Neural progenitor cell (in vitro differentiated cells): ENCODE results near the gene KRTAP10-6. TPM values are rescaled to one million over a fixed set of nuclear protein-coding genes. Genes with fewer than 3 reads are reported as not detected.
"Not testable (repeated sequence)": the region's sequence is repeated elsewhere in the genome, so short reads cannot be mapped to it uniquely, and the experiment has no call there.

Experiments used
- DNase-seq: peaks from one replicate; pipeline ENCODE4 v3.0.0-alpha.2; 2016; ENCODE audit warnings: low spot score
- H2AFZ ChIP-seq: fragments of 200-600 bp; sonication (generic); replicated peaks from 2 replicates; pipeline ENCODE4 v1.6.1; 2016; ENCODE audit warnings: antibody characterized with exemption
- H3F3A ChIP-seq: fragments of 200-600 bp; sonication (generic); 2 replicates; pipeline ENCODE4 v1.6.1; 2016; ENCODE audit warnings: antibody characterized with exemption, low read depth
- H3K27ac ChIP-seq: fragments of 200-600 bp; sonication (generic); 2 replicates; pipeline ENCODE4 v1.5.1; 2016; ENCODE audit warnings: mild to moderate bottlenecking
- H3K27me3 ChIP-seq: fragments of 200-600 bp; sonication (generic); 2 replicates; pipeline ENCODE4 v1.6.1; 2016; ENCODE audit warnings: mild to moderate bottlenecking, moderate library complexity
- H3K36me3 ChIP-seq: fragments of 200-600 bp; sonication (generic); 2 replicates; pipeline ENCODE4 v1.5.1; 2016
- H3K4me1 ChIP-seq: fragments of 200-600 bp; sonication (generic); 2 replicates; pipeline ENCODE4 v1.6.1; 2016; ENCODE audit warnings: mixed run types
- H3K4me2 ChIP-seq: fragments of 200-600 bp; sonication (generic); 2 replicates; pipeline ENCODE4 v1.6.1; 2016
- H3K4me3 ChIP-seq: fragments of 200-600 bp; sonication (generic); 2 replicates; pipeline ENCODE4 v1.5.1; 2016
- H3K79me2 ChIP-seq: fragments of 200-600 bp; sonication (generic); 2 replicates; pipeline ENCODE4 v1.6.1; 2016; ENCODE audit warnings: low read depth
- H3K9ac ChIP-seq: fragments of 200-600 bp; sonication (generic); 2 replicates; pipeline ENCODE4 v1.6.1; 2016
- H3K9me3 ChIP-seq: fragments of 200-600 bp; sonication (generic); 2 replicates; pipeline ENCODE4 v1.5.1; 2016; ENCODE audit warnings: low read depth
- H4K20me1 ChIP-seq: fragments of 200-600 bp; sonication (generic); 2 replicates; pipeline ENCODE4 v1.6.1; 2016; ENCODE audit warnings: low read depth
- H3K27ac Mint-ChIP-seq: 3 replicates; pipeline ENCODE4 v1.8.0; 2021; ENCODE audit warnings: mixed read lengths
- H3K27me3 Mint-ChIP-seq: 2 replicates; pipeline ENCODE4 v1.8.0; 2022; ENCODE audit warnings: low read depth, mild to moderate bottlenecking, inconsistent platforms, moderate library complexity, mixed read lengths; ENCODE audit not compliant: insufficient read depth
- H3K36me3 Mint-ChIP-seq: 3 replicates; pipeline ENCODE4 v1.8.0; 2021; ENCODE audit warnings: mixed read lengths
- H3K4me1 Mint-ChIP-seq: 3 replicates; pipeline ENCODE4 v1.8.0; 2021; ENCODE audit warnings: mixed read lengths
- H3K4me3 Mint-ChIP-seq: 3 replicates; pipeline ENCODE4 v1.8.0; 2021; ENCODE audit warnings: mild to moderate bottlenecking, moderate library complexity, mixed read lengths
- H3K9me3 Mint-ChIP-seq: 3 replicates; pipeline ENCODE4 v1.8.0; 2020; ENCODE audit warnings: mixed read lengths
- EZH2 ChIP-seq: fragments of 200-600 bp; sonication (generic); IDR thresholded peaks from 2 replicates; pipeline ENCODE4 v1.6.1; 2017; ENCODE audit warnings: antibody characterized with exemption, mild to moderate bottlenecking, moderate library complexity
- EZH2phosphoT487 ChIP-seq: fragments of 200-600 bp; sonication (generic); IDR thresholded peaks from 2 replicates; pipeline ENCODE4 v1.6.1; 2017; ENCODE audit warnings: antibody characterized with exemption
- total RNA-seq: library from RNA; depleted of rRNA; stranded (reverse); fragments of >200 nt; gene quantifications from 2 replicates; pipeline ENCODE4 v1.2.3, GENCODE V29; 2015; ENCODE audit warnings: low replicate concordance
- TF ChIP-seq, protein P1 (sequence below): fragments of 200-600 bp; sonication (generic); IDR thresholded peaks from 2 replicates; pipeline ENCODE4 v1.5.1; 2017; ENCODE audit warnings: antibody characterized with exemption, mild to moderate bottlenecking

The KRTAP10-6 gene
- total RNA-seq, 1 donor from 2014 or later: not detected

DNA sequence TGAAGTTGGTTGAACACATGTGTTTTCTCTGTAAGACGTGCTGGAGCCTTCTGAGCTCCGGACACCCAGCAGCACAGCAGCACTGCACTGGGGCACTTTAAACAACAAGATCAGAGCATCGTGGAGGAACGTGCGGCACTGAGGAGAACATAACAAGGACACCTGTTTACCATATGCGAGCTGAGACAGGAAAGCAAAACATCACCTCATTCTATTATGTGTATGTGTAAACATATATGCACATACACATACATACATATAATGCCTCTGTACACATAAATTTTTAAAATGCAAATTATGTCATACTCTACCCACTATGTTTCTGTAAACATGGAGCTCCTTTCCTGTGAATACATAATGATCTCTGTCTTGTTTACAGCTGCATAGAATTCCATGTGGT lies 3.2 kb upstream of the KRTAP10-6 start:
- no peak for DNase-seq
- no peak for TF ChIP-seq EZH2
- no peak for TF ChIP-seq EZH2phosphoT487
- TF ChIP-seq, protein P1, sequence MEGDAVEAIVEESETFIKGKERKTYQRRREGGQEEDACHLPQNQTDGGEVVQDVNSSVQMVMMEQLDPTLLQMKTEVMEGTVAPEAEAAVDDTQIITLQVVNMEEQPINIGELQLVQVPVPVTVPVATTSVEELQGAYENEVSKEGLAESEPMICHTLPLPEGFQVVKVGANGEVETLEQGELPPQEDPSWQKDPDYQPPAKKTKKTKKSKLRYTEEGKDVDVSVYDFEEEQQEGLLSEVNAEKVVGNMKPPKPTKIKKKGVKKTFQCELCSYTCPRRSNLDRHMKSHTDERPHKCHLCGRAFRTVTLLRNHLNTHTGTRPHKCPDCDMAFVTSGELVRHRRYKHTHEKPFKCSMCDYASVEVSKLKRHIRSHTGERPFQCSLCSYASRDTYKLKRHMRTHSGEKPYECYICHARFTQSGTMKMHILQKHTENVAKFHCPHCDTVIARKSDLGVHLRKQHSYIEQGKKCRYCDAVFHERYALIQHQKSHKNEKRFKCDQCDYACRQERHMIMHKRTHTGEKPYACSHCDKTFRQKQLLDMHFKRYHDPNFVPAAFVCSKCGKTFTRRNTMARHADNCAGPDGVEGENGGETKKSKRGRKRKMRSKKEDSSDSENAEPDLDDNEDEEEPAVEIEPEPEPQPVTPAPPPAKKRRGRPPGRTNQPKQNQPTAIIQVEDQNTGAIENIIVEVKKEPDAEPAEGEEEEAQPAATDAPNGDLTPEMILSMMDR: no peak
- H4K20me1 ChIP-seq: no peaks in the 10 kb centered on the region

DNA sequence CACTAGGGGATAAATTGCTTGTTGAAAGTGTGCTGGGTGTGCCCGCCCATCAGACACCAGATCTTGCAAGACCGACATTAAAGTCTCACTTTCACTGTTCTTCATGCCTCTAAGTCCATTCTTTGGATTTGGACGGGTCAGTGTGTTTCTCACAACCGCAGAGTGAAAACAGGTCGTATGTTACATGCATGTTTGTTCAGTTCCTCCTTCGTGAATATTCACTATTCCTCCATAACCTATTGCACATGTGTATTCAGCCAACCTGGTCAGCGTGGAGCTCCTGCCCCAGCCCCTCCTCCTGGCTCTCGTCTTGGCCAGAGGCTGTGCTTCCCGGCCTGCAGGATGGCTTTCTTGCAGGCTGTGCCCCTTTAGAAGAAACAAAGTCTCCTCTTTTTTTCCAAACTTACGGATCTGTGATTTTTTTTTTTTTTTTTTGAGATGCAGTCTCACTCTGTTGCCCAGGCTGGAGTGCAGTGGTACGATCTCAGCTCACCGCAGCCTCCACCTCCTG lies 2.2 kb upstream of the KRTAP10-6 start:
- Histone ChIP-seq H3K36me3 (no peaks in the 10 kb centered on the region), H3K9me3 (peaks cover 3% of the 10 kb centered on the region), H3K27me3 (no peaks in the 10 kb centered on the region), H3K9ac (no peak overlapping the region), H3K4me2 (no peak overlapping the region), H4K20me1 (no peaks in the 10 kb centered on the region), H3K27ac (no peak overlapping the region), H3K79me2 (no peaks in the 10 kb centered on the region), H3K4me3 (no peak overlapping the region), H3K4me1 (peaks cover 25% of the 10 kb centered on the region), H3F3A (peaks cover 24% of the 10 kb centered on the region), H2AFZ (no peak overlapping the region)
- TF ChIP-seq, protein P1: no peak
- no peak for TF ChIP-seq EZH2phosphoT487
- TF ChIP-seq EZH2: no peak
- Mint-ChIP-seq H3K27ac (no peak overlapping the region), H3K9me3 (peaks cover 2% of the 10 kb centered on the region), H3K27me3 (peaks cover 3% of the 10 kb centered on the region), H3K36me3 (no peaks in the 10 kb centered on the region), H3K4me1 (peaks cover 15% of the 10 kb centered on the region), H3K4me3 (no peak overlapping the region)
- no peak for DNase-seq

More for the DNA sequence above, 3.2 kb upstream of the KRTAP10-6 start:
- Histone ChIP-seq H3K4me2 (no peak overlapping the region), H3F3A (peaks cover 24% of the 10 kb centered on the region), H3K9ac (no peak overlapping the region), H3K4me1 (peaks cover 32% of the 10 kb centered on the region), H3K4me3 (no peak overlapping the region), H3K36me3 (no peaks in the 10 kb centered on the region), H3K9me3 (peaks cover 3% of the 10 kb centered on the region), H3K79me2 (no peaks in the 10 kb centered on the region), H3K27me3 (no peaks in the 10 kb centered on the region), H2AFZ (no peak overlapping the region), H3K27ac (no peak overlapping the region)
- Mint-ChIP-seq H3K4me1 (peaks cover 18% of the 10 kb centered on the region), H3K27ac (no peak overlapping the region), H3K4me3 (no peak overlapping the region), H3K27me3 (peaks cover 6% of the 10 kb centered on the region), H3K9me3 (peaks cover 2% of the 10 kb centered on the region), H3K36me3 (no peaks in the 10 kb centered on the region)

DNA sequence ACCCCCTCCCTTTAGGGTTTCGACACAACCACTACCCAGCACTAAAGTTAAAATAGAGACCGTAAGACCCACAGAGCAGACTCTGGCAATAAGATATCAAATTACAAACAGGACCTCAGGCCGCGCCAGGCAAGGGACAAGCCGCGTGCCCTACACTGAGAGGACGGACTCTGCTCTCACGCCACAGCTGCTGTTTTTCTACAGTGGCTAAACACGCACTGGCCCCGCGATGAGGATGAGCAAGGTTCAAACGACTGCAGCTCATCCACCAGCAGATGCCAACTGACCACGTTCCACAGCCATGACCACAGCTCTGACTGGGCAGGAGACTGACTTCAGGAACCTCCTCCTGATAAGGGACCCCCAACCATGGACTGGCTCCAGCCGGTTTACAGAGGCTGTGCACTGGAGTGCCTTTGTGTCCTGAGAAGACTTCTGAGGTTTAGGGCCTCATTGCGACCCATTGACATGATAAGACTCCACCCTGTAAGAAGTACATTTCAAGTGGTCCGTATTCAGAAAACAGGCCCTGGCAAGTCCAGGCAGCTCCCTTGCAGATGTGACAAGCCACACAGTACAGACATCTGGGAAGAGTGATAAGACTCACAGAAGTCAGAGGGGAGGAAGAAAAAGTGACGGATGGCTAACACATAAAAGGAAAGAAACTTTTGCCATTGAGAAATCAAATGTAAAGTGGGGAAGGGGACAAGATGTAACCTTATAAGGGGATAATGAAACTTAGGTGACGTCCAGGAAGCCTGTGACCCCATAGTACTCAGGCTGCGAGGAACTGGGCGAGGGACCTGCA lies 1.5 kb upstream of the KRTAP10-6 start:
- no peak overlapping the region for H3K4me3 ChIP-seq
- TF ChIP-seq EZH2: no peak
- TF ChIP-seq, protein P1: no peak
- TF ChIP-seq EZH2phosphoT487: no peak
- no peak overlapping the region for H3K4me3 Mint-ChIP-seq

DNA sequence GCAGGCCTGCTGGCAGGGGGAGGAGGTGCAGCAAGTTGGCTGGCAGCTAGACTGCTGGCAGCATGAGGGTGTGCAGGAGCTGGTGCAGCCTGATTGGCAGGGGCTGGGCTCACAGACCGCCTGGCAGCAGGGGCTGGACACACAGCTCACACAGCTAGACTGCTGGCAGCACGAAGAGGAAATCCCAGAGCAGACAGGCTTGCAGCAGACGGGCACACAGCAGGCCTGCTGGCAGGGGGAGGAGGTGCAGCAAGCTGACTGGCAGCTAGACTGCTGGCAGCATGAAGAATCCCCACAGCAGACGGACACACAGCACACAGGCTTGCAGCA lies 539 bp downstream of the KRTAP10-6 start:
- H3K4me1 Mint-ChIP-seq: peaks cover 15% of the 10 kb centered on the region
- H3K27ac Mint-ChIP-seq, H3K36me3 Mint-ChIP-seq, H3K36me3 ChIP-seq, H3K4me3 Mint-ChIP-seq, H3K27me3 ChIP-seq, H4K20me1 ChIP-seq, H2AFZ ChIP-seq, H3K4me2 ChIP-seq, DNase-seq, H3K4me3 ChIP-seq, H3K9ac ChIP-seq, H3F3A ChIP-seq, H3K9me3 ChIP-seq, H3K79me2 ChIP-seq, H3K9me3 Mint-ChIP-seq, H3K4me1 ChIP-seq, H3K27ac ChIP-seq, H3K27me3 Mint-ChIP-seq: not testable (repeated sequence)

More for the DNA sequence above, 1.5 kb upstream of the KRTAP10-6 start:
- Histone ChIP-seq H2AFZ (no peak overlapping the region), H3F3A (peaks cover 17% of the 10 kb centered on the region), H3K79me2 (no peaks in the 10 kb centered on the region), H4K20me1 (no peaks in the 10 kb centered on the region), H3K4me1 (peaks cover 21% of the 10 kb centered on the region), H3K4me2 (no peak overlapping the region), H3K36me3 (no peaks in the 10 kb centered on the region), H3K27ac (no peak overlapping the region), H3K9ac (no peak overlapping the region), H3K27me3 (no peaks in the 10 kb centered on the region), H3K9me3 (peaks cover 3% of the 10 kb centered on the region)
- Mint-ChIP-seq H3K4me1 (peaks cover 17% of the 10 kb centered on the region), H3K27ac (peak overlapping the region; percentile 62), H3K36me3 (no peaks in the 10 kb centered on the region), H3K27me3 (peaks cover 3% of the 10 kb centered on the region), H3K9me3 (peaks cover 2% of the 10 kb centered on the region)
- no peak for DNase-seq

DNA sequence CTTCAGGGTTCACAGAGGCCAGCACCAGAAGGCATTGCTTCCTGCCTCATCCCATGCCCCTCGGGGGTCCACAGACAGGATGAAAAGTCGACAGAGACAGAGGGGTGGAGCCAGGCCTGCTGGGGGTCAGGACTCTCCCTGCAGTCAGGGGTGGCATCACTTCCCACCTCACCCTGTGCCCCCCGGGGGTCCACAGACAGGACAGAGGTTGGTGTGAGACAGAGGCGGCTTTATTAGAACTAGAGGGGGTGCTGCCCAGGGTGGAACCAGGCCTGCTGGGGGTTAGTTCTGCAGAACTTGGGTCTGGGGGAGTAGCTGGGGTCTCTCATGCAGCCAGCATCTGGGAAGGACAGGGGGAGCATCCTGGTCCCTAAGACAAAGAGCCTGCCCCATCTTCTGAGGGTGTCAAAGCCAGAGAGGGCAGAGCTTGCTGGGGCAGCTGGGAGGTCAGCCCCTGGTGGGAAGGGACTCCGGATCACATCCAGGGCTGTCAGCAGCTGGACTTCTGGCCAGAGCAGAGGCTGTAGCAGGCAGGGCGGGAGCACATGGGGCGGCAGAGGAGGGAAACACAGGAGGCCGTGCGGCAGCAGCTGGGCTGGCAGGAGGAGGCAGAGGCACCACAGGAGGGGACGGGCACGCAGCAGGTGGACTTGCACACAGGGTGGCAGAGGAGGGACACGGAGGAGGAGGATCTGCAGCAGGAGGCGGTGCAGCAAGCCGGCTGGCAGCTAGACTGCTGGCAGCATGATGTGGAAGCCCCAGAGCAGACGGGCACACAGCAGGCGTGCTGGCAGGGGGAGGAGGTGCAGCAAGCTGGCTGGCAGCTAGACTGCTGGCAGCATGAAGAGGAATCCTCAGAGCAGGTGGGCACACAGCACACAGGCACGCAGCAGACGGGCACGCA lies 1.2 kb downstream of the KRTAP10-6 start:
- not testable (repeated sequence) for H3K4me1 ChIP-seq, H3K4me2 ChIP-seq, H3K36me3 Mint-ChIP-seq, H3K4me3 ChIP-seq, H3K27me3 Mint-ChIP-seq, H3K27ac Mint-ChIP-seq, H3K36me3 ChIP-seq, H3K9me3 ChIP-seq, H3K79me2 ChIP-seq, H3K27ac ChIP-seq, H3K9me3 Mint-ChIP-seq, H4K20me1 ChIP-seq, H3K27me3 ChIP-seq, H3K9ac ChIP-seq, H3K4me3 Mint-ChIP-seq, DNase-seq, H2AFZ ChIP-seq, H3F3A ChIP-seq
- H3K4me1 Mint-ChIP-seq: peaks cover 15% of the 10 kb centered on the region
